ENCODE data around the gene TRPM8.
"Not testable (repeated sequence)": the region's sequence is repeated elsewhere in the genome, so short reads cannot be mapped to it uniquely, and the experiment has no call there.

Gene TRPM8

GRCh38 chr2:233917116-233917515 lies at the start of gene TRPM8:
TSS of gene TRPM8 (plus strand) at chr2:233917373. CDS start at chr2:233926538, 9,165 bp downstream.
- Histone ChIP-seq H3K4me3 (ENCODE audit: low read depth in 1 of 2, low read length in 2 of 2) (no peak within 1 kb of the TSS), H3K36me3 (ENCODE audit: control insufficient read depth in 1 of 2, insufficient read depth in 2 of 2, low read length in 2 of 2) (no peaks in the 10 kb centered on the region), H3K27ac (ENCODE audit: low read length) (no peak within 1 kb of the TSS), H3K4me1 (ENCODE audit: control insufficient read depth in 1 of 2, insufficient read depth in 2 of 2, low read length in 2 of 2) (no peaks in the 10 kb centered on the region), H3K9me3 (ENCODE audit: control insufficient read depth in 1 of 2, low read length in 2 of 2) (no peaks in the 10 kb centered on the region), H3K27me3 (ENCODE audit: low read depth, low read length) (no peaks in the 10 kb centered on the region)

- Histone ChIP-seq H3K4me1 (ENCODE audit: control insufficient read depth in 1 of 2, insufficient read depth in 2 of 2, low read length in 2 of 2) (no peaks in the 10 kb centered on the region), H3K36me3 (ENCODE audit: control insufficient read depth in 1 of 2, insufficient read depth in 2 of 2, low read length in 2 of 2) (no peaks in the 10 kb centered on the region), H3K4me3 (ENCODE audit: low read depth in 1 of 2, low read length in 2 of 2) (peak within 1 kb of the TSS; percentile 71 to 74), H3K27me3 (ENCODE audit: low read depth, low read length) (no peaks in the 10 kb centered on the region), H3K9me3 (ENCODE audit: control insufficient read depth in 1 of 2, low read length in 2 of 2) (peaks cover 3 to 5% of the 10 kb centered on the region in 2 donors), H3K27ac (ENCODE audit: low read length) (no peak within 1 kb of the TSS)
Measured at GRCh38 chr2:233867993-233868532, 49.1 kb upstream of the TRPM8 start, which contains the start of gene MSL3B. TSS of gene MSL3B (minus strand) at chr2:233868386.

- Histone ChIP-seq H3K4me3 (ENCODE audit: low read depth in 1 of 2, low read length in 2 of 2) (no peak overlapping the region), H3K27ac (ENCODE audit: low read length) (no peak overlapping the region), H3K36me3 (ENCODE audit: control insufficient read depth in 1 of 2, insufficient read depth in 2 of 2, low read length in 2 of 2) (no peaks in the 10 kb centered on the region), H3K4me1 (ENCODE audit: control insufficient read depth in 1 of 2, insufficient read depth in 2 of 2, low read length in 2 of 2) (no peaks in the 10 kb centered on the region), H3K9me3 (ENCODE audit: control insufficient read depth in 1 of 2, low read length in 2 of 2) (peaks cover 0 to 3% of the 10 kb centered on the region in 2 donors), H3K27me3 (ENCODE audit: low read depth, low read length) (no peaks in the 10 kb centered on the region)
Measured at GRCh38 chr2:233871432-233871831, 45.7 kb upstream of the TRPM8 start.

GRCh38 chr2:233872125-233872524 lies 45.0 kb upstream of the TRPM8 start:
- H3K27ac ChIP-seq (ENCODE audit: low read length); H3K4me1 ChIP-seq (ENCODE audit: control insufficient read depth in 1 of 2, insufficient read depth in 2 of 2, low read length in 2 of 2); H3K9me3 ChIP-seq (ENCODE audit: control insufficient read depth in 1 of 2, low read length in 2 of 2); H3K36me3 ChIP-seq (ENCODE audit: control insufficient read depth in 1 of 2, insufficient read depth in 2 of 2, low read length in 2 of 2); H3K4me3 ChIP-seq (ENCODE audit: low read depth in 1 of 2, low read length in 2 of 2); H3K27me3 ChIP-seq (ENCODE audit: low read depth, low read length): not testable (repeated sequence)

- Histone ChIP-seq H3K27me3 (ENCODE audit: low read depth, low read length) (no peaks in the 10 kb centered on the region), H3K36me3 (ENCODE audit: control insufficient read depth in 1 of 2, insufficient read depth in 2 of 2, low read length in 2 of 2) (no peaks in the 10 kb centered on the region), H3K4me3 (ENCODE audit: low read depth in 1 of 2, low read length in 2 of 2) (no peak overlapping the region), H3K4me1 (ENCODE audit: control insufficient read depth in 1 of 2, insufficient read depth in 2 of 2, low read length in 2 of 2) (no peaks in the 10 kb centered on the region), H3K27ac (ENCODE audit: low read length) (no peak overlapping the region), H3K9me3 (ENCODE audit: control insufficient read depth in 1 of 2, low read length in 2 of 2) (peaks cover 4 to 18% of the 10 kb centered on the region in 2 donors)
Measured at GRCh38 chr2:233882353-233882752, 34.8 kb upstream of the TRPM8 start.

GRCh38 chr2:233892793-233893192 lies 24.4 kb upstream of the TRPM8 start:
- Histone ChIP-seq H3K9me3 (ENCODE audit: control insufficient read depth in 1 of 2, low read length in 2 of 2) (no peaks in the 10 kb centered on the region), H3K4me3 (ENCODE audit: low read depth in 1 of 2, low read length in 2 of 2) (no peak overlapping the region), H3K36me3 (ENCODE audit: control insufficient read depth in 1 of 2, insufficient read depth in 2 of 2, low read length in 2 of 2) (no peaks in the 10 kb centered on the region), H3K4me1 (ENCODE audit: control insufficient read depth in 1 of 2, insufficient read depth in 2 of 2, low read length in 2 of 2) (no peaks in the 10 kb centered on the region), H3K27ac (ENCODE audit: low read length) (no peak overlapping the region), H3K27me3 (ENCODE audit: low read depth, low read length) (peaks cover 4% of the 10 kb centered on the region)

- not testable (repeated sequence) for H3K4me1 ChIP-seq (ENCODE audit: control insufficient read depth in 1 of 2, insufficient read depth in 2 of 2, low read length in 2 of 2); H3K27ac ChIP-seq (ENCODE audit: low read length); H3K27me3 ChIP-seq (ENCODE audit: low read depth, low read length); H3K9me3 ChIP-seq (ENCODE audit: control insufficient read depth in 1 of 2, low read length in 2 of 2); H3K36me3 ChIP-seq (ENCODE audit: control insufficient read depth in 1 of 2, insufficient read depth in 2 of 2, low read length in 2 of 2); H3K4me3 ChIP-seq (ENCODE audit: low read depth in 1 of 2, low read length in 2 of 2)
Measured at GRCh38 chr2:233896253-233896652, 20.9 kb upstream of the TRPM8 start.

- no peaks in the 10 kb centered on the region for H3K36me3 ChIP-seq (ENCODE audit: control insufficient read depth in 1 of 2, insufficient read depth in 2 of 2, low read length in 2 of 2)
- peaks cover 5% of the 10 kb centered on the region for H3K27me3 ChIP-seq (ENCODE audit: low read depth, low read length)
- no peak overlapping the region for H3K27ac ChIP-seq (ENCODE audit: low read length)
- no peaks in the 10 kb centered on the region for H3K4me1 ChIP-seq (ENCODE audit: control insufficient read depth in 1 of 2, insufficient read depth in 2 of 2, low read length in 2 of 2)
- H3K9me3 ChIP-seq (ENCODE audit: control insufficient read depth in 1 of 2, low read length in 2 of 2) = peaks cover 0 to 3% of the 10 kb centered on the region in 2 donors
- H3K4me3 ChIP-seq (ENCODE audit: low read depth in 1 of 2, low read length in 2 of 2) = no peak overlapping the region
Measured at GRCh38 chr2:233901367-233901766, 15.8 kb upstream of the TRPM8 start.

- H3K9me3 ChIP-seq (ENCODE audit: control insufficient read depth in 1 of 2, low read length in 2 of 2) = peaks cover 0 to 3% of the 10 kb centered on the region in 2 donors
- H3K27ac ChIP-seq (ENCODE audit: low read length) = no peak overlapping the region
Measured at GRCh38 chr2:233901884-233902283, 15.3 kb upstream of the TRPM8 start.

GRCh38 chr2:233905945-233906344 lies 11.2 kb upstream of the TRPM8 start:
- Histone ChIP-seq H3K27me3 (ENCODE audit: low read depth, low read length) (no peaks in the 10 kb centered on the region), H3K36me3 (ENCODE audit: control insufficient read depth in 1 of 2, insufficient read depth in 2 of 2, low read length in 2 of 2) (no peaks in the 10 kb centered on the region), H3K4me3 (ENCODE audit: low read depth in 1 of 2, low read length in 2 of 2) (no peak overlapping the region), H3K9me3 (ENCODE audit: control insufficient read depth in 1 of 2, low read length in 2 of 2) (peaks cover 0 to 3% of the 10 kb centered on the region in 2 donors), H3K4me1 (ENCODE audit: control insufficient read depth in 1 of 2, insufficient read depth in 2 of 2, low read length in 2 of 2) (no peaks in the 10 kb centered on the region), H3K27ac (ENCODE audit: low read length) (no peak overlapping the region)

More at GRCh38 chr2:233901884-233902283, 15.3 kb upstream of the TRPM8 start:
- Histone ChIP-seq H3K4me3 (ENCODE audit: low read depth in 1 of 2, low read length in 2 of 2) (no peak overlapping the region), H3K27me3 (ENCODE audit: low read depth, low read length) (peaks cover 5% of the 10 kb centered on the region), H3K36me3 (ENCODE audit: control insufficient read depth in 1 of 2, insufficient read depth in 2 of 2, low read length in 2 of 2) (no peaks in the 10 kb centered on the region), H3K4me1 (ENCODE audit: control insufficient read depth in 1 of 2, insufficient read depth in 2 of 2, low read length in 2 of 2) (no peaks in the 10 kb centered on the region)

GRCh38 chr2:233907627-233908026 lies 9.5 kb upstream of the TRPM8 start:
- no peaks in the 10 kb centered on the region for H3K36me3 ChIP-seq (ENCODE audit: control insufficient read depth in 1 of 2, insufficient read depth in 2 of 2, low read length in 2 of 2)
- H3K9me3 ChIP-seq (ENCODE audit: control insufficient read depth in 1 of 2, low read length in 2 of 2) = peaks cover 0 to 3% of the 10 kb centered on the region in 2 donors
- H3K4me1 ChIP-seq (ENCODE audit: control insufficient read depth in 1 of 2, insufficient read depth in 2 of 2, low read length in 2 of 2) = no peaks in the 10 kb centered on the region
- H3K27ac ChIP-seq (ENCODE audit: low read length) = no peak overlapping the region
- H3K4me3 ChIP-seq (ENCODE audit: low read depth in 1 of 2, low read length in 2 of 2) = no peak overlapping the region
- H3K27me3 ChIP-seq (ENCODE audit: low read depth, low read length) = no peaks in the 10 kb centered on the region
